K562 (cell line): ENCODE results near the gene GNG14. TPM values are rescaled to one million over a fixed set of nuclear protein-coding genes. Genes with fewer than 3 reads are reported as not detected.

ENCODE experiments used
- BACH1 ChIP-seq: fragments of 200-800 bp; sonication (Bioruptor generic); IDR thresholded peaks from 2 replicates; pipeline ENCODE4 v1.6.1; 2016; ENCODE audit warnings: missing genetic modification characterization, missing compliant biosample characterization
- E2F1 ChIP-seq: sonication (generic); formaldehyde crosslinking; IDR thresholded peaks from 2 replicates; pipeline ENCODE4 v1.8.1; 2023; ENCODE audit warnings: mild to moderate bottlenecking, missing genetic modification reagents, moderate library complexity
- ETV1 ChIP-seq: fragments of 450-650 bp; conservative IDR thresholded peaks from 2 replicates; pipeline ENCODE4 v1.6.1; 2016; ENCODE audit warnings: missing genetic modification characterization, control low read depth, low read depth, missing compliant biosample characterization
- EWSR1 ChIP-seq: fragments of 450-650 bp; IDR thresholded peaks from 2 replicates; pipeline ENCODE4 v1.6.1; 2018; ENCODE audit warnings: borderline replicate concordance, mild to moderate bottlenecking, low read depth, moderate library complexity; ENCODE audit not compliant: partially characterized antibody
- GATA2 ChIP-seq: sonication (generic); formaldehyde crosslinking; IDR thresholded peaks from 2 replicates; pipeline ENCODE4 v1.4.0; 2020; ENCODE audit warnings: mild to moderate bottlenecking, missing genetic modification reagents
- MCM2 ChIP-seq: fragments of 450-650 bp; IDR thresholded peaks from 2 replicates; pipeline ENCODE4 v1.6.1; 2017; ENCODE audit warnings: low read depth, mild to moderate bottlenecking
- MTF1 ChIP-seq: fragments of 250-450 bp; sonication (Bioruptor Pico); IDR thresholded peaks from 2 replicates; pipeline ENCODE4 v1.9.0; 2021; ENCODE audit warnings: moderate library complexity, mild to moderate bottlenecking, inconsistent platforms, borderline replicate concordance
- NEUROD1 ChIP-seq: fragments of 150-350 bp; IDR thresholded peaks from 2 replicates; pipeline ENCODE4 v1.6.1; 2014; ENCODE audit warnings: borderline replicate concordance, low read length, low read depth; ENCODE audit not compliant: partially characterized antibody
- RBM22 ChIP-seq: fragments of 200-400 bp; formaldehyde crosslinking; IDR thresholded peaks from 2 replicates; pipeline ENCODE4 v1.6.1; 2018; ENCODE audit warnings: low read length, low read depth; ENCODE audit not compliant: poor library complexity, severe bottlenecking
- SIN3B ChIP-seq: fragments of 450-650 bp; IDR thresholded peaks from 2 replicates; pipeline ENCODE4 v1.6.1; 2017; ENCODE audit warnings: low read depth, mild to moderate bottlenecking, moderate library complexity
- TCF7 ChIP-seq: sonication (generic); IDR thresholded peaks from 2 replicates; pipeline ENCODE4 v1.6.1; 2016; ENCODE audit warnings: antibody characterized with exemption, borderline replicate concordance
- ZBTB2 ChIP-seq: fragments of 450-650 bp; IDR thresholded peaks from 2 replicates; pipeline ENCODE4 v1.6.1; 2016; ENCODE audit warnings: antibody characterized with exemption
- ZBTB43 ChIP-seq: sonication (generic); formaldehyde crosslinking; IDR thresholded peaks from 2 replicates; pipeline ENCODE4 v1.8.0; 2023; ENCODE audit warnings: mild to moderate bottlenecking, missing genetic modification reagents
- ZBTB49 ChIP-seq: sonication (generic); formaldehyde crosslinking; IDR thresholded peaks from 2 replicates; pipeline ENCODE4 v1.8.0; 2022; ENCODE audit warnings: missing genetic modification reagents, mild to moderate bottlenecking, borderline replicate concordance
- ZKSCAN1 ChIP-seq: fragments of 150-350 bp; IDR thresholded peaks from 2 replicates; pipeline ENCODE4 v1.6.1; 2016; ENCODE audit warnings: low read depth, low read length
- ZNF263 ChIP-seq: sonication (generic); formaldehyde crosslinking; IDR thresholded peaks from 2 replicates; pipeline ENCODE4 v1.8.0; 2022; ENCODE audit warnings: mild to moderate bottlenecking, missing genetic modification reagents, borderline replicate concordance
- ZNF740 ChIP-seq, 3 experiments: fragments of 200-800 bp in 1 of 3; sonication (Bioruptor generic) in 1 of 3; sonication (generic) in 1 of 3; formaldehyde crosslinking in 1 of 3; IDR thresholded peaks; 2 replicates each; pipeline versions ENCODE4 v1.6.1 to v1.8.0; 2016 to 2022; ENCODE audit warnings: mild to moderate bottlenecking in 2 of 3, missing compliant biosample characterization in 2 of 3, missing genetic modification characterization in 2 of 3, missing genetic modification reagents in 1 of 3
- polyA plus RNA-seq, 8 experiments: library from polyadenylated mRNA; depleted of rRNA in 4 of 8; stranded (reverse) in 5 of 8; unstranded in 3 of 8; fragments of >200 nt; fragmentation: Nextera tagmentation in 2 of 8; fragmentation: Illumina TruSeq in 1 of 8; extraction: Ambion mirVana in 2 of 8; extraction: Trizol in 1 of 8; gene quantifications; 2 replicates each; pipeline versions ENCODE4 v1.2.1 to v1.2.3, GENCODE V29; 2011 to 2014; ENCODE audit warnings: inconsistent platforms in 1 of 8, missing spikeins in 1 of 8
- total RNA-seq, 7 experiments: library from RNA; depleted of rRNA in 6 of 7; stranded (reverse); fragments of >200 nt in 6 of 7; fragmentation: Illumina TruSeq in 2 of 7; extraction: Trizol in 2 of 7; gene quantifications; 2 replicates each; pipeline versions ENCODE4 v1.2.1 to v1.2.3, GENCODE V29; 2011 to 2021; ENCODE audit warnings: low replicate concordance in 1 of 7

GNG14 gene
- total and polyA plus RNA-seq, 9 of the 15 experiments (the other 6 are each of a cell fraction or from before 2014, with no cell fraction given) = not detected

- TF ChIP-seq NEUROD1 (peak; percentile 26), ZNF263 (CRISPR knock-in tag) (0 out of 2 replicates have a peak, but pooled peaks have one; percentile 10), RBM22 (no peak), BACH1 (no peak), ZKSCAN1 (peak; percentile 77; the same call in 1 of the 2 replicates), ETV1 (tag) (peak; percentile 43; the same call in 1 of the 2 replicates), TCF7 (0 out of 2 replicates have a peak, but pooled peaks have one; percentile 26), ZBTB43 (CRISPR knock-in tag) (0 out of 2 replicates have a peak, but pooled peaks have one; percentile 45), MTF1 (no peak), ZBTB49 (CRISPR knock-in tag) (no peak), GATA2 (CRISPR knock-in tag) (peak; percentile 77), ZBTB2 (peak; percentile 79), SIN3B (no peak), E2F1 (peak; percentile 58), ZNF740 (CRISPR knock-in tag; IDR thresholded peaks at IDR 0.05) (peak; percentile 87), ZNF740 (tag; IDR thresholded peaks at IDR 0.05) (no peak; a peak in 1 of 4 replicates), MCM2 (no peak), EWSR1 (no peak)
These were observed 36.0 kb downstream of the GNG14 start, which contains the start of gene TNPO2 (continued) for GRCh38 chr19:12723641-12724426.
